ENCODE data around the gene SERPINB11.
"Not testable (repeated sequence)": the region's sequence is repeated elsewhere in the genome, so short reads cannot be mapped to it uniquely, and the experiment has no call there.

Gene SERPINB11, protein sequence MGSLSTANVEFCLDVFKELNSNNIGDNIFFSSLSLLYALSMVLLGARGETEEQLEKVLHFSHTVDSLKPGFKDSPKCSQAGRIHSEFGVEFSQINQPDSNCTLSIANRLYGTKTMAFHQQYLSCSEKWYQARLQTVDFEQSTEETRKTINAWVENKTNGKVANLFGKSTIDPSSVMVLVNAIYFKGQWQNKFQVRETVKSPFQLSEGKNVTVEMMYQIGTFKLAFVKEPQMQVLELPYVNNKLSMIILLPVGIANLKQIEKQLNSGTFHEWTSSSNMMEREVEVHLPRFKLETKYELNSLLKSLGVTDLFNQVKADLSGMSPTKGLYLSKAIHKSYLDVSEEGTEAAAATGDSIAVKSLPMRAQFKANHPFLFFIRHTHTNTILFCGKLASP

DNA sequence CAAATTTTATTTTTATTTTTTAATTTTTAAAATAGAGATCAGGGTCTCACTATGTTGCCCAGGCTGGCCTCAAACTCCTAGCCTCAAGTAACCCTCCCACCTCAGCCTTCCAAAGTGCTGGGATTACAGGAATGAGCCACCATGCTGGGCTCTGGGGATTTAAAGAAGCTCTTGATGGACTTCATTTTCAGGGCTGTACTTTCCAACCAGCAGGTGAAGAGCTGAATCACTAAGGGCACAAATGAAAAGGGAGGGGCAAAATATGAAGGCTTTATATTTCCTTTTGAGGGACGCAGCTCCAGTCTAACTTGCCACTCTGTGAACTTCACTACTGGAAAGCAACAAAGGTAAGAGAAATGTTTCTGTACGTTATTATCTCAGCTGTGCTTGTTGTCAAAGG, at the start of gene SERPINB11:
SERPINB11 (plus strand) TSS at position 301 of the 400 bp plus-strand sequence. CDS start 7,234 bp downstream, outside the sequence.
- DNase-seq (ENCODE audit: low spot score) = no peak

DNA sequence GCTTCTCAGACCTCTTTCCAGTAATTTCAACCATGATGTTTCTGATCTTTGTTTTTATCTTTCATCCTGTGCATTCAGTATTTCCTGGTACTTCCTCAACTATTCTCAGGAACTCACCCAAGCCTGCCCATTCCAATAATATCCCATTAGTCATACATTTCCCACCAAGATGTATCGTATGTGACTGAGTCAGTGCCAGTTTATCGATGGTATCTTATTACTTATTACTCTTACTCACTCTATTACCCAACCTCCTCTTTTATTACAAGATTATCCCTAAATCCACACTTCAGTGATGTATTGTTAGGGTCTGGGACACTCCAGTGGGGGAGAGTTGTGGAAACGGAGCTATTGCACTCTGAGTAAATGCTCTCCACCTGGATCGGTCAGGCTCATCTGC, 43.8 kb upstream of the SERPINB11 start:
- not testable (repeated sequence) for DNase-seq (ENCODE audit: low spot score)

- DNase-seq (ENCODE audit: low spot score) = not testable (repeated sequence)
Measured at GRCh38 chr18:63661750-63662149, 41.0 kb upstream of the SERPINB11 start, which contains the start of gene SERPINB3. TSS of gene SERPINB3 (minus strand) at chr18:63661893. CDS start at chr18:63661216, 677 bp downstream.

DNA sequence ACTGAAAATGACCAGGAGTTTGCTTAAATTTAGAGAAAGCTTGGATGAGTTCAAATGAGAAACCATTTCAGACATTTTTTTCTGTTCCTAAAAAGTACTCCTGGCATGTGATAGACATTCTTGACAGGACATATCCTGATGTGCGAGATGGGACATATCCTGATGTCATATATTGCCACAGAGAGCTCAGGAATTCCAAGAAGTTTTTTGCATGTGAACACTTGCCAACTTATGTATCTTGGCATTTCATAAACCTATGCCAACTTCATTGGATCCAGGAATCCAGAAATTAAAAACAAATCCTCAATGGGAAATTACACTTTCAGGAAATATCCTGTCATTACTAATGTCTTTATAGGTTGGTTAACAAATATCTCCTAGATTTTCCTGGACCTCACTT, 38.2 kb upstream of the SERPINB11 start:
- no peak for DNase-seq (ENCODE audit: low spot score)

GRCh38 chr18:63676526-63677323, 26.0 kb upstream of the SERPINB11 start:
- DNase-seq (ENCODE audit: low spot score) = no peak

DNA sequence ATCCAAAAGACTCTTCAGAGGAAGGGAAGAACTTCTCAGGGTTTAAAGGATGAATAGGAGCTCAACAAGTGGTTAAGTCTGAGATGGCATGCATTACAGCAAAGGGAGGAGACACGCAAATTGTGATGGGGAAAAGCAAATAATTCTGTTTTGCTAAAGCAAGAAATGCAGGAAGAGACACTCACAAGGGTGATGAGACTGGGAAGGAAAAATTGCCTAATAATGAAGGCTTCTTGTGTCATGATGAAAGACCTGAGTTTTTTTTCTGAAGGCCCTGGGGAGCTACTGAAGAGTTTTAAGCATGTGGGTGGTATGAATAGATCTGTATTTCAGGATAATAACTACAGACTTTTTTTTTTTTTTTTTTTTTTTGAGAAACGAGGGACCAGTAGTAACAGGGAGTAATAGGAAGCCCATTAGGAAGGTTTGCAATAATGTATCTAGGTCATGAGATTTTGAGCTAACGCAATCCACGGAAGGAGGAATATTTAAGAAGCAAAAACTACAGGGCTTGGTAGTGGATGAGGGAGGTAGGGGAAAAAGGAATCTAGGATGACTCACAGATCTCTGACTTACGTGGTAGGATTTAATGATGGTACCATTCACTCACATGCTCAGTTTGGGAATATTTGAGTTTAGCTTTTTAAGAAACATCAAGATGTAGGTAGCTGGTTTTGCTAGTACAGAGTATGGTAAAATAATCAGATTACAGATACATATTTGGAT, 25.1 kb upstream of the SERPINB11 start:
- no peak for DNase-seq (ENCODE audit: low spot score)

DNA sequence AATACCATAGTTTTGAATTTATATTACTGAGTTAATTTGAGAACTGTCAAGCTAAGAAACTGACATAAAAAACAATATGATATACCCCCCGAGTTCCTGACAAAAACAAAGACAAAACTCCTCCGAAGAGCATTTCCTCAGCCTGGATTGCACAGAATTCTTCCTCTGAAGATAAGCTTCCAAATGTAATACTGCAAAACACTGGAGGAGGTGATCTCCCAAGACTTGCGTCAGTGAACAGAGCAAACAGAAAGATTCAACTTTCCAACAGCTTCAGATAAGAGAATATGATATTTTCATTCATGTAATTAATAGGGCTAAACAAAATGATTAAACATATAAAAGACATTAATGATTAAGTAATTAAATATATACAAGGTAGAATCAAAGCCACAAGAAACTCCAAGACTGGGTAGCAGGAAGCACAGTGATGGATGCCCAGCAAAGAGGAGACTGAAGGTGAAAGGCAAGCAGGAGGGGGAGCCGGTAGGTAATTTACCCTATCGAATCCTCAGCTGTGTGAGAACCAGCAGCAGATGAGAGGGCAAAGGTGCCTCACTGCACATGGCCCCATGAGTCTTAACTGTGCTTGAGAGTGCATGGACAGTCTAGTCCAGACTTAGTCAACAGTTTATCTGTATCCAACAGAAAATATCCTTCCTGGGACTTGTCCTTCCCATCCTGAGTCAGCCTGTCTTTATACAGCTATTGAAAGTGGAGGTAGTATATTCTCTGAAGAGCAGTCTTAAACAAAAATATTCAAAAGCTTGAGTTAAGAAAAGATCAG, 22.7 kb upstream of the SERPINB11 start:
- no peak for DNase-seq (ENCODE audit: low spot score)

- DNase-seq (ENCODE audit: low spot score) = no peak
Measured at GRCh38 chr18:63681449-63682340, 21.1 kb upstream of the SERPINB11 start.

DNA sequence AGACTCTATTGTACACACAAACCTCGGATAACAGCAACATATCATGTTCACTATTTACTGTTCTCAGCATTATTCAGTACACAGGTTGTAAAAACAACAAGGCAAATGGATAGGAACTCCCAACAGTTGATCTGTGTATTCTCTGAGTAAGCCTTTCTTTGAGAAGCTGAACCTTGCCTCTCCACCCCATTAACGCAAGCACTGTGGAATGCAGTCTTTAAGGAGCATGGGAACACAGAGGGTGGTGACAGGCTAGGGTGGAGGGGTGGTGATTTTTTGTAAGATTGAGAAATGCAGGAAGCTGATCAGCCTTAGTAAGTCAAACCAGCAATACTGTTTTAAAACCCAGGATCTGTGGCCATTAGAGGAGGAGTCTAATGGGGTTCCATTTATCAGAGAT, 19.6 kb upstream of the SERPINB11 start:
- no peak for DNase-seq (ENCODE audit: low spot score)

- DNase-seq (ENCODE audit: low spot score) = no peak
Measured at GRCh38 chr18:63683890-63684289, 18.9 kb upstream of the SERPINB11 start.

- DNase-seq (ENCODE audit: low spot score) = no peak
Measured at GRCh38 chr18:63684718-63685117, 18.0 kb upstream of the SERPINB11 start.

GRCh38 chr18:63686871-63687270, 15.9 kb upstream of the SERPINB11 start:
- no peak for DNase-seq (ENCODE audit: low spot score)

- no peak for DNase-seq (ENCODE audit: low spot score)
Measured at GRCh38 chr18:63689064-63689463, 13.7 kb upstream of the SERPINB11 start.

DNA sequence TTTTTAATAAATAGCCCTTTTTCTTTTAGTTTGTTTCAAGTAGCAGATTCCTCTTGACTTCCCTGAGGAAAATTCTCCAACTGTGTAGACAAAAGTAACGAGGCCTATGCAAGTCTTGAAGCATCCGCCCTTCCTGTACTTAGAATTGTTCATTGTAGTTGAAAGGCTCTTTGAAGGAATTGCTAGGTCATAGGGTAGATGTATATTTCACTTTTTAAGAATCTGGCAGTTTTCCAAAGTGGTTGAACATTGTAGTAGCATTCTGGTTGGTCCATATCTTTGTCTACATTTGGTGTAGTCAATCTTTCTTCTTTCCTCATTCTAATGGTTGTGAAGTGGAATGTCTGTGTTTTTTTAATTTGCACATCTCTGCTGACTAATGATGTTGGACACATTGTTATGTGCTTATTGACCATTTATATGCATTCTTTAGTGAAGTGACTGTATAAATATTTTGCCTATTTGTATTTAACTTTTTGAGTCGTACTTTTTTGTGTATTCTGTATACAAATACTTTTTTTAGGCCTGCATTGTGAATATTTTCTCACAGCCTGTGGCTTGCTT, 5.6 kb upstream of the SERPINB11 start:
- DNase-seq (ENCODE audit: low spot score) = no peak

GRCh38 chr18:63700501-63700900, 2.3 kb upstream of the SERPINB11 start:
- no peak for DNase-seq (ENCODE audit: low spot score)

DNA sequence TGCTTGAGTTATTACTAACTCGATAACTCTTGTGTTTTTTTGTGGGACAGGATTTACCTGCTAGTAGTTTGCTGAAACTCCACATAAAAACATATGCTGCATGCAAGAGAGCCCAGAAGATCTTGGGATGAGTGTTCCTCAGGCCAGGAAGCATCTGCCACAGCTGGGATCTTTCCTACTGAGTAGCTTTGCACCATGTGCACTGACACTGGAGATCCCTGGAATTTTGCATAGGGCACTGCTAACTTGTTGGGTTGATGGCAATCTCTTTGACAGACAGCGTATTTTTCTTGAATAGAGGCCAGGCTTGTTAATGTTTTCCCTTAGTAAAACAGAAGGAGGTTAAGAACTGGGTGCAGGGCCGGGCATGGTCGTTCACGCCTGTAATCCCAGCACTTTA, 808 bp upstream of the SERPINB11 start:
- no peak for DNase-seq (ENCODE audit: low spot score)

DNA sequence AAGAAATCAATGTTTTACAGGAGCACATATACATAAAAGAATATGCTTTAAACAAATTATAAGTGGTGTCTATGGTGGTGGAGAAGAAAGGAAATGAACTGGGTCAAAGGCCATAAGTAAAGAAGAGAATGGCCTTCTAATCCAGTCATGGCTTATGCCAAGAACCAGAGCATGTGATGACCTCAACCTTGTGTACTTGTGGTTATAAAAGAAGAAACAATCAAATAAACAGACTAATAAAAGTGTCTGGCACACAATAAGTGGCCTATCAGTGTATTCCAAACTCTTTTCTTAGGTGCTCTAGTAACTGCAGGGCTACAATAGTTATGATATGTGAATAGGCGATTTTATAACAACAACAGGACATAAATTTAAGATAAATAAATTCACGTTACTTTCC, 2.6 kb downstream of the SERPINB11 start:
- DNase-seq (ENCODE audit: low spot score) = no peak

DNA sequence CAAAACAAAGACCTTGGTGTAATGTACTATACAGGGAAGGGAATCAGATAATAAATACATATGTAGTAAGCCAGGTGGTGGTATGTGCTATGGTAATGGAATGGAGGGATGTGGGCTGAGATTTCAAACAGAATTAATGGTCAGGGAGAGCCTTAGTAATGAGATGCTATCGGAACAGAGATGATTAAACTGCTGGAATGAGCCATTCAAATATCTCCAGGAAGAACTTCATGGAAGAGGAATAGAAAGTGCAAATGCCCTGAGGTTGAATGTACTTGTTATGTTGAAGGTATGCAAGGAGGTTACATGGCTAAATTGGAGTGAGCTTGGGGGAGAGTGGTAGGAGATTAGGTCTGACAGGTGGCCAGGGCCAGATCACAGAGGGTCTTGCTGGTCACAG, 5.1 kb downstream of the SERPINB11 start:
- no peak for DNase-seq (ENCODE audit: low spot score)

DNA sequence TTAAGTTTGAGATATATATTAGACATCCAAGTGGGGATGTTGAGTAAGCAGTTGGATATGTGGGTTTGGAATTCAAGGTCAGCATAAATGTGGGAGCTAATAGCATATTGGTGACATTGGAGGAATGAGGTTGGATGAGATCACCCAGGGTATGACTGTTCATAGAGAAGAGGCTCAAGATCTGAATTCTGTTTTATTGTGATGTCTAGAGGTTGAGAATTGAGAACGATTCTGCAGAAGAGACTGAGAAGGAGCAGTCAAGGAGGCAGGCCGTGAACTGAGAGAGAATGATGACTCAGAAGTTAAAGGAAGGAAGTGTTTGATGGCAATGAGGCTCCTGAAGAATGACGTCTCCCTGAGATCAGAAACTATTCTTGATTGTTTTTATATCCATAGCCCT, 5.9 kb downstream of the SERPINB11 start:
- DNase-seq (ENCODE audit: low spot score) = no peak
